ENCODE measurements around the gene NELFB. TPM values are rescaled to one million over a fixed set of nuclear protein-coding genes. Genes with fewer than 3 reads are reported as not detected.
A peak's percentile ranks its signal among the peaks of the same experiment; 100 is the strongest.

The NELFB gene
- total and polyA plus RNA-seq, 4 donors = 30.4 to 56.2 (median 44.2) TPM

DNA sequence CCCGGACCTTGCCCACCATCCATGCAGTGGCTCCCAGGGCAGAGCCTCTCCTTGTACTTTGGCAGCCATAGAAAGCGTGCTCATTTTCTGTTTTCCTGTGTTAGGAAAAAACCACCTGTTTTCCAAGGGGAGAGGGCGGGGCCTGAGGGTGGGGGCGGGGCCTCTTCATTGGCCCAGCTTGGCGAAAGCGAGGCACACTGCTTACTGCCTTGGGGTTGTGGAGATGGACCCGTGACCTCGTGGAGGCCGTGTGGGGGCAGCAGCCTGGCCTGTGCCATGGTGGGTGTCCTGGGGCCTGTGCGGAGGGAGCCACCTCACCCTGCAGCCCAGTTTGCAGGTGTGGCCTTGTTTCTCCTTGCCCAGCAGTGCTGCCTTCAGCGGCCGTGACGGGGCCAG lies 18.0 kb downstream of the NELFB start:
- Histone ChIP-seq H3K9me3 (ENCODE audit: control insufficient read depth in 4 of 4, insufficient read depth in 3 of 4, low read length in 3 of 4) (no peaks in the 10 kb centered on the region), H3K36me3 (ENCODE audit: control insufficient read depth in 4 of 4, insufficient read depth in 4 of 4, low read length in 4 of 4) (peaks cover 5 to 19% (median 10%) of the 10 kb centered on the region in 4 donors), H3K27ac (ENCODE audit: low read depth in 1 of 2, low read length in 1 of 2) (no peak overlapping the region), H3K9ac (ENCODE audit: insufficient read depth in 1 of 2, low read length in 2 of 2) (no peak overlapping the region), H3K4me3 (no peak overlapping the region), H3K4me1 (ENCODE audit: control insufficient read depth in 5 of 5, insufficient read depth in 5 of 5, low read length in 5 of 5) (peaks cover 3 to 31% (median 5%) of the 10 kb centered on the region in 5 donors), H3K27me3 (ENCODE audit: control insufficient read depth in 3 of 3, insufficient read depth in 3 of 3, low read length in 2 of 3) (no peaks in the 10 kb centered on the region)
- TF ChIP-seq, protein P1, sequence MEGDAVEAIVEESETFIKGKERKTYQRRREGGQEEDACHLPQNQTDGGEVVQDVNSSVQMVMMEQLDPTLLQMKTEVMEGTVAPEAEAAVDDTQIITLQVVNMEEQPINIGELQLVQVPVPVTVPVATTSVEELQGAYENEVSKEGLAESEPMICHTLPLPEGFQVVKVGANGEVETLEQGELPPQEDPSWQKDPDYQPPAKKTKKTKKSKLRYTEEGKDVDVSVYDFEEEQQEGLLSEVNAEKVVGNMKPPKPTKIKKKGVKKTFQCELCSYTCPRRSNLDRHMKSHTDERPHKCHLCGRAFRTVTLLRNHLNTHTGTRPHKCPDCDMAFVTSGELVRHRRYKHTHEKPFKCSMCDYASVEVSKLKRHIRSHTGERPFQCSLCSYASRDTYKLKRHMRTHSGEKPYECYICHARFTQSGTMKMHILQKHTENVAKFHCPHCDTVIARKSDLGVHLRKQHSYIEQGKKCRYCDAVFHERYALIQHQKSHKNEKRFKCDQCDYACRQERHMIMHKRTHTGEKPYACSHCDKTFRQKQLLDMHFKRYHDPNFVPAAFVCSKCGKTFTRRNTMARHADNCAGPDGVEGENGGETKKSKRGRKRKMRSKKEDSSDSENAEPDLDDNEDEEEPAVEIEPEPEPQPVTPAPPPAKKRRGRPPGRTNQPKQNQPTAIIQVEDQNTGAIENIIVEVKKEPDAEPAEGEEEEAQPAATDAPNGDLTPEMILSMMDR (IDR thresholded peaks at IDR 0.05; ENCODE audit: control extremely low read depth, extremely low read depth) = no peak
- no peak for ATAC-seq (ENCODE audit: insufficient read depth, low FRiP score)
- DNase-seq = no peak
- 84 to 91% methylated on average over 13 of the region's 13 CpGs for WGBS, 2 donors

DNA sequence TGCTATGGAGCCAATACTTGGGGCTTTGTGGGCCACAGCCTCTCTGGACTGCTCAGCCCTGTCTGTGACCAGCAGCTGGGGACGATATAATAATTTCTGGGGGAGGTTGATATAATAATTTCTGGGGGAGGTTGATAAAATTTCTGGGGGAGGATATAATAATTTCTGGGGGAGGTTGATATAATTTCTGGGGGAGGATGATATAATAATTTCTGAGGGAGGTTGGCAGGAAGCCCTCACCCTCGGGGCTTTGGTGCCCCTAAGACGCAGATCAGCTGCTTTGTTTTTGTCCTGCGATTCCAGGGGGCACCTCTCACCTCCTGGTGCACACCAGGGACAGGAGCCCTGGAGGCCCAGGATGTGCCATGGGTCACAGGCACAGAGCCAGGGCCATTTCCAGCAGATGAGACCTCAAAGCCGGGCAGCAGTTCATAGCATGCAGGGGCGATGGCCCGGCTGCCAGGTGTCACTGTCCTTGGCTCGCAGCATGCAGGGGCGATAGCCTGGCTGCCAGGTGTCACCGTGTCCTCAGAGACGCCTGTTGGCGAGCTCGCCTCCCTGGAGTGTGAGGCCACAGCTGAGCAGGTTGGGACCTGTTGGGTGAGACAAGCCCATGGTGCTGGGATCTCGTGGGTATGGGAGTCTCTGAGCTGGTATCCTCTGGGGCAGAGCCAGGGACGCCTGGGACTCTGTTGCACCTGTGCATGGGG lies 18.6 kb downstream of the NELFB start:
- Histone ChIP-seq H3K4me3 (no peak overlapping the region), H3K9me3 (ENCODE audit: control insufficient read depth in 4 of 4, insufficient read depth in 3 of 4, low read length in 3 of 4) (no peaks in the 10 kb centered on the region), H3K27me3 (ENCODE audit: control insufficient read depth in 3 of 3, insufficient read depth in 3 of 3, low read length in 2 of 3) (no peaks in the 10 kb centered on the region), H3K9ac (ENCODE audit: insufficient read depth in 1 of 2, low read length in 2 of 2) (no peak overlapping the region), H3K36me3 (ENCODE audit: control insufficient read depth in 4 of 4, insufficient read depth in 4 of 4, low read length in 4 of 4) (peaks cover 5 to 19% (median 10%) of the 10 kb centered on the region in 4 donors), H3K4me1 (ENCODE audit: control insufficient read depth in 5 of 5, insufficient read depth in 5 of 5, low read length in 5 of 5) (peaks cover 3 to 31% (median 4%) of the 10 kb centered on the region in 5 donors), H3K27ac (ENCODE audit: low read depth in 1 of 2, low read length in 1 of 2) (peak overlapping the region in 1 of 2 donors; percentile 69)
- TF ChIP-seq, protein P1 (IDR thresholded peaks at IDR 0.05; ENCODE audit: control extremely low read depth, extremely low read depth) = no peak
- no peak for DNase-seq
- 77 to 81% methylated on average over 15 of the region's 15 CpGs for WGBS, 2 donors
- no peak for ATAC-seq (ENCODE audit: insufficient read depth, low FRiP score)

DNA sequence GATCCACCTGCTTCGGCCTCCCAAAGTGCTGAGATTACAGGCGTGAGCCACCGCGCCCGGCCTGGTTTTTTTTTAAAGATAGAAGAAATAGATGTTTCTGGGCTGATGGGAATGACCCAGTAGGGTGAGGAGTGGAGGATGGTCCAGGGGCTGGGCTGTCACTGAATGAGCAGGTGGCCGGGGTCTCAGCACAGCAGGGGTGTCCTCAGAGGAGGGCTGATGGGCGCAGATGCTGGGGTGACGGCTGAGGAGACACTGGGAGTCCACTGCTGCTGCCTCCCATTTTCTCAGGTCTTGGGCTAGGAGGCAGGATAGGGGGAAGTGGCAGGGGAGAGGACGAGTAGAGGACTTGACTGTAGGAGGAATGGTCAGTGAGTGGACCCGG lies 20.1 kb downstream of the NELFB start:
- peak overlapping the region in 1 of 2 donors; percentile 97 for H3K27ac ChIP-seq (ENCODE audit: low read depth in 1 of 2, low read length in 1 of 2)
- no peak for ATAC-seq (ENCODE audit: insufficient read depth, low FRiP score)
- 81 to 86% methylated on average over 10 of the region's 10 CpGs for whole genome bisulfite sequencing, 2 donors

More for the DNA sequence above, 20.1 kb downstream of the NELFB start:
- DNase-seq = no peak
- peak overlapping the region; percentile 7 for H3K4me3 ChIP-seq
- H3K36me3 ChIP-seq (ENCODE audit: control insufficient read depth in 4 of 4, insufficient read depth in 4 of 4, low read length in 4 of 4) = peaks cover 3 to 33% (median 12%) of the 10 kb centered on the region in 4 donors
- H3K27me3 ChIP-seq (ENCODE audit: control insufficient read depth in 3 of 3, insufficient read depth in 3 of 3, low read length in 2 of 3) = no peaks in the 10 kb centered on the region
- peaks cover 0 to 30% (median 4%) of the 10 kb centered on the region in 5 donors for H3K4me1 ChIP-seq (ENCODE audit: control insufficient read depth in 5 of 5, insufficient read depth in 5 of 5, low read length in 5 of 5)
- H3K9me3 ChIP-seq (ENCODE audit: control insufficient read depth in 4 of 4, insufficient read depth in 3 of 4, low read length in 3 of 4) = peaks cover 0 to 4% (median 0%) of the 10 kb centered on the region in 4 donors
- no peak overlapping the region for H3K9ac ChIP-seq (ENCODE audit: insufficient read depth in 1 of 2, low read length in 2 of 2)
- TF ChIP-seq, protein P1 (IDR thresholded peaks at IDR 0.05; ENCODE audit: control extremely low read depth, extremely low read depth) = no peak
